Mammary epithelial cell (primary cell): ENCODE measurements around the gene RNF220.

Source experiments
- EZH2 ChIP-seq: IDR thresholded peaks from 2 replicates; pipeline ENCODE4 v1.6.1; 2012; ENCODE audit warnings: low read length, inconsistent platforms, borderline replicate concordance
- TF ChIP-seq, protein P1 (sequence below), 2 donors: IDR thresholded peaks in 1 of 2; conservative IDR thresholded peaks in 1 of 2; 2 replicates each; pipeline ENCODE4 v1.5.1; 2011 to 2012; ENCODE audit warnings: inconsistent platforms in 2 of 2, low read length in 2 of 2, mild to moderate bottlenecking in 2 of 2, control low read depth in 1 of 2, low read depth in 1 of 2; ENCODE audit not compliant: insufficient read depth in 1 of 2; ENCODE audit errors: extremely low read depth in 1 of 2

DNA sequence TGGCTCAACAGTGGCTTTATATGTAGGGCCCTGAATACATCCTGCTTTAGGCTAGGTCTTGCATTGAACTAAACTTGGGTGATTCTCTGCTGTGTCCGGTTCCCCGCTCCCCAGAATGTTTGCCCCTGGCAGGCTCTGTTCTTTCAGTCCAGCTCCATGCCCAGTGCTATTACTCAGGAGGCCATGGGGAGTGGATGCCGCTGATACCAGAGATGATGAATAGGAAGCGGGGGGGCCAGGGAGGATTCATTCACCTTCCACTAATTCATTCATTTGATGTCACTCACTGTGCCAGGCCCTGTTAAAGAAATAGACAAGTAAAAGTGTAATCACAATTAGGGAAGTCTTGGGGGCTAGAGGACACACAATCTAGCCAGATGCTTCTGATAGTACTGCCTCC lies 185.4 kb downstream of the RNF220 start:
- TF ChIP-seq, protein P1, sequence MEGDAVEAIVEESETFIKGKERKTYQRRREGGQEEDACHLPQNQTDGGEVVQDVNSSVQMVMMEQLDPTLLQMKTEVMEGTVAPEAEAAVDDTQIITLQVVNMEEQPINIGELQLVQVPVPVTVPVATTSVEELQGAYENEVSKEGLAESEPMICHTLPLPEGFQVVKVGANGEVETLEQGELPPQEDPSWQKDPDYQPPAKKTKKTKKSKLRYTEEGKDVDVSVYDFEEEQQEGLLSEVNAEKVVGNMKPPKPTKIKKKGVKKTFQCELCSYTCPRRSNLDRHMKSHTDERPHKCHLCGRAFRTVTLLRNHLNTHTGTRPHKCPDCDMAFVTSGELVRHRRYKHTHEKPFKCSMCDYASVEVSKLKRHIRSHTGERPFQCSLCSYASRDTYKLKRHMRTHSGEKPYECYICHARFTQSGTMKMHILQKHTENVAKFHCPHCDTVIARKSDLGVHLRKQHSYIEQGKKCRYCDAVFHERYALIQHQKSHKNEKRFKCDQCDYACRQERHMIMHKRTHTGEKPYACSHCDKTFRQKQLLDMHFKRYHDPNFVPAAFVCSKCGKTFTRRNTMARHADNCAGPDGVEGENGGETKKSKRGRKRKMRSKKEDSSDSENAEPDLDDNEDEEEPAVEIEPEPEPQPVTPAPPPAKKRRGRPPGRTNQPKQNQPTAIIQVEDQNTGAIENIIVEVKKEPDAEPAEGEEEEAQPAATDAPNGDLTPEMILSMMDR (conservative IDR thresholded peaks at IDR 0.05 in 1 of 2, IDR thresholded peaks at IDR 0.05 in 1 of 2; ENCODE audit: extremely low read depth in 1 of 2, insufficient read depth in 1 of 2, low read depth in 1 of 2, low read length in 2 of 2) = no peak
- TF ChIP-seq EZH2 = no peak
